ENCODE measurements around the gene NCKAP1. TPM values are rescaled to one million over a fixed set of nuclear protein-coding genes. Genes with fewer than 3 reads are reported as not detected.

The NCKAP1 gene
- total RNA-seq, 4 donors from 2014 or later = 45.3 to 99.7 (median 74.3) TPM

DNA sequence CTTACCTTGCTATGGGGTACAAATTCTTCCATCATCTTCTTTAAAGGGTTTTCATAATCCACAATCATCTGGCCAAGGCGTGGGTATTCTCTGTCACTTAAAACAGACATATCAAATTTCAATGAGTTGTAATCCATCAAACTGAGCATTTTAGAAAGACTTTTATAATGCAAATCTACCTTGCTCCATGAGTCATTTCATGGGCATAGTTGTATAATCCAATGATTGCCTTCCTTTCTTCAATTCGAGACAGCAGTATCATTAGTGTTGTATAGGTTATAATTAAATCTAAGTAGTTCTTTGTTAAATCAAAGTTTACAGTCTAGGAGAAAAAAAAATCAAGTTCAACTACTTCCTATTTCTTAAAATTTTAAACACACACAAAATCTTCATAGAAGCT lies 36.3 kb downstream of the NCKAP1 start:
- H3K27me3 ChIP-seq = no peaks in the 10 kb centered on the region
- peaks cover 0 to 41% (median 6%) of the 10 kb centered on the region in 4 donors for H3K36me3 ChIP-seq
- H3K4me3 ChIP-seq = no peak overlapping the region
- DNase-seq = no peak
- peaks cover 0 to 4% (median 0%) of the 10 kb centered on the region in 4 donors for H3K4me1 ChIP-seq
- TF ChIP-seq CTCF (IDR thresholded peaks at IDR 0.05) = no peak
- TF ChIP-seq POLR2AphosphoS5 (IDR thresholded peaks at IDR 0.05) = no peak
- intact Hi-C loops (cut with DNase I; ENCODE audit: low total_unique reads) = no loop called here
- no peak overlapping the region for H3K27ac ChIP-seq
- no peaks in the 10 kb centered on the region for H3K9me3 ChIP-seq
- 82 to 84% methylated on average over 2 of the region's 2 CpGs for whole genome bisulfite sequencing, 2 donors (ENCODE audit: low coverage in 1 of 2)
- in situ Hi-C loops (cut with MboI; ENCODE audit: low pct_ligation_motif_present in 1 of 4, low pct_unique_long_range_greater_than_20kb in 1 of 4, low sequenced_read_pairs in 3 of 4) = no loop called here

DNA sequence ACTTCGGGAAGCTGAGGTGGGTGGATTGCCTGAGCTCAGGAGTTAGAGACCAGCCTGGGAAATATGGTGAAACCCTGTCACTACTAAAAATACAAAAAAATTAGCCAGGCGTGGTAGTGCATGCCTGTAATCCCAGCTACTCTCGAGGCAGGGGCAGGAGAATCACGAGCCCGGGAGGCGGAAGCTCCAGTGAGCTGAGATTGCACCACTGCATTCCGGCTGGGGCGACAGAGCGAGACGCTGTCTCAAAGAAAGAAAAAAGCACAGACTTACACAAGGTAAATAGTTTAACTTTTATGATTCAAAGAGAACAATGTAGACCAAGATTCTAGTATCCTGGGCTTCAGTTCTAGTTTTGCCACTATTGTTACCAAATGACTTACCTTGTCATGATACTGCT lies 37.4 kb downstream of the NCKAP1 start:
- no peak overlapping the region for H3K4me3 ChIP-seq
- no peak overlapping the region for H3K27ac ChIP-seq
- 90 to 91% methylated on average over 10 of the region's 10 CpGs for WGBS, 2 donors (ENCODE audit: low coverage in 1 of 2)
- DNase-seq = no peak
- intact Hi-C loops (cut with DNase I; ENCODE audit: low total_unique reads) (no loop called here), in situ Hi-C loops (cut with MboI; ENCODE audit: low pct_ligation_motif_present in 1 of 4, low pct_unique_long_range_greater_than_20kb in 1 of 4, low sequenced_read_pairs in 3 of 4) (no loop called here)
- H3K4me1 ChIP-seq = peaks cover 0 to 4% (median 0%) of the 10 kb centered on the region in 4 donors
- H3K9me3 ChIP-seq = no peaks in the 10 kb centered on the region
- H3K27me3 ChIP-seq = no peaks in the 10 kb centered on the region
- H3K36me3 ChIP-seq = peaks cover 0 to 43% (median 6%) of the 10 kb centered on the region in 4 donors
- TF ChIP-seq POLR2A (IDR thresholded peaks at IDR 0.05) (no peak), CTCF (IDR thresholded peaks at IDR 0.05) (no peak), POLR2AphosphoS5 (IDR thresholded peaks at IDR 0.05) (no peak), EP300 (IDR thresholded peaks at IDR 0.05; ENCODE audit: low read depth) (no peak)

DNA sequence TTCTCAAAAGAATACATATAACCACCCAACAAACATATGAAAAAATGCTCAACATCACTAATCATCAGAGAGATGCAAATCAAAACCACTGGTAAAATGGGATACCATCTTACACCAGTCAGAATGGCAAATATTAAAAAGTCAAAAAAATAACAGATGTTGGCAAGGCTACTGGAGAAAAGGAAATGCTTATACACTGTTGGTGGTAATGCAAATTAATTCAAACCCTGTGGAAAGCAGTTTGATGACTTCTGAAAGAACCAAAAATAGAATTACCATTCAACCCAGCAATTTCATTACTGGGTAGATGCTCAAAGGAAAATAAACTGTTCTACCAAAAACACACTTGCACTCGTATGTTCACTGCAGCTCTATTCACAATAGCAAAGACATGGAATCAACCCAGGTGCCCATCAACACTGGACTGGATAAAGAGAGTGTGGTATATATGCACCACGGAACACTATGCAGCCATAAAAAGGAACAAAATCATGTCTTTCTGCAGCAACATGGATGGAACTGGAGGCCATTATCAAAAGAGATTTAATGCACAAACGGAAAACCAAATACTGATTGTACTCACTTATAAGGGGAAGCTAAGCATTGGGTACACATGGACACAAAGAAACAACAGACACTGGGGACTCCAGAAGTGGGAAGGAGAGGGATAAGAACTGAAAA lies 38.8 kb downstream of the NCKAP1 start:
- in situ Hi-C loops (cut with MboI; ENCODE audit: low pct_ligation_motif_present in 1 of 4, low pct_unique_long_range_greater_than_20kb in 1 of 4, low sequenced_read_pairs in 3 of 4) = loop anchor here in 3 of 4 donors (25.0 kb wide), 2 partner anchors 237 to 812 kb away; no protein-coding TSS in a partner anchor
- WGBS, 2 donors (ENCODE audit: low coverage in 1 of 2) = 90 to 96% methylated on average over 3 of the region's 3 CpGs

More for the DNA sequence above, 38.8 kb downstream of the NCKAP1 start:
- no peak overlapping the region for H3K4me3 ChIP-seq
- peaks cover 0 to 4% (median 0%) of the 10 kb centered on the region in 4 donors for H3K4me1 ChIP-seq
- no peak overlapping the region for H3K27ac ChIP-seq
- H3K27me3 ChIP-seq = no peaks in the 10 kb centered on the region
- intact Hi-C loops (cut with DNase I; ENCODE audit: low total_unique reads) = no loop called here
- no peaks in the 10 kb centered on the region for H3K9me3 ChIP-seq
- peaks cover 0 to 54% (median 7%) of the 10 kb centered on the region in 4 donors for H3K36me3 ChIP-seq
- TF ChIP-seq CTCF (IDR thresholded peaks at IDR 0.05) (no peak), POLR2A (IDR thresholded peaks at IDR 0.05) (no peak), POLR2AphosphoS5 (IDR thresholded peaks at IDR 0.05) (no peak), EP300 (IDR thresholded peaks at IDR 0.05; ENCODE audit: low read depth) (no peak)
- no peak for DNase-seq

Measured in transverse colon (tissue), 4 donors.